Right lobe of liver (tissue), 6 donors: Measurements from ENCODE around the gene NPHP1. TPM values are rescaled to one million over a fixed set of nuclear protein-coding genes. Genes with fewer than 3 reads are reported as not detected.
A peak's percentile ranks its signal among the peaks of the same experiment; 100 is the strongest.
"Not testable (repeated sequence)": the region's sequence is repeated elsewhere in the genome, so short reads cannot be mapped to it uniquely, and the experiment has no call there.

Experiments
- ATAC-seq, 4 donors: fragments of 200-7000 bp; cut with Tn5 transposase; one replicate each; pipeline ENCODE4 v1.9.1; 2020; ENCODE audit warnings: mild to moderate bottlenecking in 4 of 4, moderate library complexity in 4 of 4
- DNase-seq, 3 donors: peaks; one replicate each; pipeline ENCODE4 v3.0.0-alpha.2; 2020
- H3K27ac ChIP-seq, 3 donors: fragments of 200-600 bp; one replicate each; pipeline ENCODE4 v1.8.0; 2022
- H3K27me3 ChIP-seq, 2 donors: fragments of 200-600 bp; one replicate each; pipeline ENCODE4 v1.8.0; 2022
- H3K36me3 ChIP-seq, 4 donors: fragments of 200-600 bp; sonication (generic) in 1 of 4; one replicate each; pipeline versions ENCODE4 v1.5.1 to v1.8.0; 2017 to 2022; ENCODE audit warnings: control low read depth in 1 of 4
- H3K4me1 ChIP-seq, 4 donors: fragments of 200-600 bp; sonication (generic) in 1 of 4; one replicate each; pipeline versions ENCODE4 v1.5.1 to v1.8.0; 2017 to 2022; ENCODE audit warnings: control low read depth in 1 of 4
- H3K4me3 ChIP-seq, 3 donors: fragments of 200-600 bp; one replicate each; pipeline ENCODE4 v1.8.0; 2022
- H3K9me3 ChIP-seq, 4 donors: fragments of 200-600 bp; sonication (generic) in 1 of 4; one replicate each; pipeline versions ENCODE4 v1.5.1 to v1.8.0; 2017 to 2022; ENCODE audit warnings: control low read depth in 1 of 4
- POLR2A ChIP-seq: fragments of 450-650 bp; IDR thresholded peaks from one replicate; pipeline ENCODE4 v1.6.1; 2017; ENCODE audit warnings: antibody characterized with exemption, mild to moderate bottlenecking
- WGBS: methylation state at CpG from one replicate; pipeline ENCODE4 v1.1.6; 2018; ENCODE audit warnings: low coverage, low lambda C conversion rate; ENCODE audit not compliant: insufficient coverage; ENCODE audit errors: missing lambda C conversion rate; 5-methylcytosine and 5-hydroxymethylcytosine counted together
- intact Hi-C, 2 donors: fragments of 100-400 bp; cut with DNase I; formaldehyde crosslinking; loops; one replicate each; pipeline versions ENCODE4 v1.11.2 to v1.14.1; 2022
- long read RNA-seq: library from polyadenylated mRNA; unstranded; transcript quantifications from one replicate; pipeline ENCODE4 v2.0.0, GENCODE V29; 2019
- total RNA-seq, 6 experiments: library from RNA; depleted of rRNA in 2 of 6; stranded (reverse); fragments of >200 nt in 2 of 6; fragmentation: NEBNext Ultra II Directional in 3 of 6; extraction: Animal tissue kit (Norgen Biotek cat#: 25700) in 3 of 6; gene quantifications; one replicate each; pipeline versions ENCODE4 v1.1.0 to v1.2.4, GENCODE V29; 2016 to 2023
- TF ChIP-seq, protein P1 (sequence below), 4 donors: fragments of 200-600 bp in 3 of 4; fragments of 450-650 bp in 1 of 4; IDR thresholded peaks; one replicate each; pipeline versions ENCODE4 v1.5.1 to v1.8.0; 2016 to 2022; ENCODE audit warnings: antibody characterized with exemption in 4 of 4, mild to moderate bottlenecking in 2 of 4
- donor health status: DM: no; HTN: yes; CAD: no.
- donor health status: DM: no; HTN: no; CAD: no.
- donor health status: DM: no; HTN: no; CAD: no.
- donor health status: DM: no; HTN: yes; CAD: no.
- donor health status: DM: no; HTN: yes; CAD: no.

The NPHP1 gene
- total RNA-seq = 1 to 10 TPM in 2 of 6 experiments, under 1 TPM in 4; 0.06 to 1.9 (median 0.65) TPM
- long read RNA-seq, partial matches to known transcripts = 1 of 2 reads
- long read RNA-seq, other reads (novel, unspliced or antisense) = 1 of 2 reads

DNA sequence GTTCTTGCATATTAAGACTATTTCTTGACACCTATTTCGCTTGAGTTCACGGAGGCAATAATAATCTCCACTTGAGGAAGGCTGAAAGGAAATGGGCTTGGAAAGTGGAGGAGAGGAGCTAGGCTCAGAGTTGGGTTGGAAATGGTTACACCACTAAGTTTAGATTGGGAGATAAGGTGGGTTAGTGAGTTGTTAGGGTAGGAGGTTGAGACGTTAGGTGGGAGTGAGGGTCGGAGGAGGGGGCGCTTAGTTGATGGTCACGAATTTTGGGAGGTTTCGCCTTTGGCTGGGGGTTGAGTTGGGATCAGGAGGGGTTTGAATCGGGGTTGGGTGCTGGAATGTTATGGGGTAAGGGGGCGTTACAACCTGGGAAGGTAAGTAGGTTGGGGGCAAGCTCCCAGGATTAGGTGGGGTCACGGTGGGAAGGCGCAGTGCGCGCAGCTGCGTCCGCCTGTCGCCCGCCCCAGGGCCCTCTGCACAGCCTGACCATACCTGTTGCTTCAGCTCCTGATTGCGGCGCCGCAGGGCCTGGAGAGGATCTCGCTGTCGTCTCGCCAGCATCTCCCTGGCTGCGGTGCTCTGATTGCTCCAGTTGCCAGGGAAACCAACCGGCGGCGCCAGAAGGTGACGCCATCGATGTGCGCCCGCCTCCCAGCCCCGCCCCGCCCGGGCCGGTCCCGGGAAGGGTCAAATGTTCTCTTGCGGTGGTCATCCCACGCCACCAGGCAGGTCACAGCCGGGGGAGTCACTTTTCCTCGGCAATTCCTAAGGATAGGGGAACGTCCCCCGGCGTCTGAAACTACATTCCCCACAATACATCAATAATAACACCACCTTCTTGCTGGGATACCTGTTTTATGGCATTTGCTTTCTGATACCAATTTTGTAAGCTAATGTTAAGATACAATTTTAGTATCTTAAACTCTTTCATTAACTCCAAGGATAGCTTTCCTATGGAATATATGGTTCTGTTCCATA is at the start of gene NPHP1:
Gene NPHP1 (minus strand): TSS at position 606 of the 978 bp plus-strand sequence. CDS start 45 bp downstream, at position 561.
- TF ChIP-seq, protein P1, sequence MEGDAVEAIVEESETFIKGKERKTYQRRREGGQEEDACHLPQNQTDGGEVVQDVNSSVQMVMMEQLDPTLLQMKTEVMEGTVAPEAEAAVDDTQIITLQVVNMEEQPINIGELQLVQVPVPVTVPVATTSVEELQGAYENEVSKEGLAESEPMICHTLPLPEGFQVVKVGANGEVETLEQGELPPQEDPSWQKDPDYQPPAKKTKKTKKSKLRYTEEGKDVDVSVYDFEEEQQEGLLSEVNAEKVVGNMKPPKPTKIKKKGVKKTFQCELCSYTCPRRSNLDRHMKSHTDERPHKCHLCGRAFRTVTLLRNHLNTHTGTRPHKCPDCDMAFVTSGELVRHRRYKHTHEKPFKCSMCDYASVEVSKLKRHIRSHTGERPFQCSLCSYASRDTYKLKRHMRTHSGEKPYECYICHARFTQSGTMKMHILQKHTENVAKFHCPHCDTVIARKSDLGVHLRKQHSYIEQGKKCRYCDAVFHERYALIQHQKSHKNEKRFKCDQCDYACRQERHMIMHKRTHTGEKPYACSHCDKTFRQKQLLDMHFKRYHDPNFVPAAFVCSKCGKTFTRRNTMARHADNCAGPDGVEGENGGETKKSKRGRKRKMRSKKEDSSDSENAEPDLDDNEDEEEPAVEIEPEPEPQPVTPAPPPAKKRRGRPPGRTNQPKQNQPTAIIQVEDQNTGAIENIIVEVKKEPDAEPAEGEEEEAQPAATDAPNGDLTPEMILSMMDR (IDR thresholded peaks at IDR 0.05) = no peak
- TF ChIP-seq POLR2A = peak; percentile 41
- H3K27me3 ChIP-seq = no peaks in the 10 kb centered on the region
- DNase-seq (peak; percentile 82 to 88 (median 88)), ATAC-seq (peak; percentile 95 to 99 (median 99))
- no peak within 1 kb of the TSS for H3K27ac ChIP-seq
- H3K4me1 ChIP-seq = no peaks in the 10 kb centered on the region
- H3K4me3 ChIP-seq = peak within 1 kb of the TSS; percentile 26 to 71 (median 60)
- intact Hi-C loops = no loop called here
- H3K9me3 ChIP-seq = no peaks in the 10 kb centered on the region
- WGBS = 3% methylated on average over 16 of the region's 43 CpGs
- peaks cover 0 to under 1% (median 0%) of the 10 kb centered on the region in 4 donors for H3K36me3 ChIP-seq

DNA sequence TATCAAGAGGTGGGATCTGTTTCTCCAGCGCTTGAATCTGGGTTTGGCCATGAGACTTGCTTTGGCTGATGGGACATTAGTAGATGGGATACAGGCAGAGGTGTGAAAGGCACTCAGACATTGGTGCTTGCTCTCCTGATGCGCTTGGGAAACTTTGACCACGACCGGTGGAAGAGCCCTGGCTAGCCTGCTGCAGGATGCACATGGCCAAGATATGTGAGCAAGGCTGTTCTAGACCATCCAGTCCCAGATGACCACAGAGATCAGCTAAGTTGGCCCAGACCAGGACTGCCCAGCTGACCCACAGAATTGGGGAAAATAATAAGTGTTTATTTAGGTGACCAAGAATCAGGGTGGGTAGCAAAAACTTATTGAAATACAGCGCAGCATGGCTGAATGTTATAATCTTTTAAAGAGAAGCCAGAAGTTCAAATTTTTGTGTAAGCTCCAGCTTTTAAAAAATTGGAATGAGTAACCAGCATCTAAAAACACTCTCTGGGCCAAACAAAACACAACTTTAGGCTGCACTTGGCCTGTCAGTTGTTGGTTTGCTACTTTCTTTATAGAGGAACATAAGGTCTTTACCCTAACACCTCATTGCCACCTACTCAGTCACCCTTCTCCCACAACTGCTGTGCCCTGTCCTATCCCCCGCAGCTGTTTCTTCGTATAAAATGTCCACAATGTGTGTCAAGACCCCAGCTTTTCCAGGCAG is 43.4 kb upstream of the NPHP1 start:
- intact Hi-C loops, H3K27ac ChIP-seq, H3K4me3 ChIP-seq, H3K9me3 ChIP-seq, H3K36me3 ChIP-seq, H3K4me1 ChIP-seq, DNase-seq, ATAC-seq, H3K27me3 ChIP-seq: not testable (repeated sequence)
- 67% methylated on average over 5 of the region's 7 CpGs for WGBS

DNA sequence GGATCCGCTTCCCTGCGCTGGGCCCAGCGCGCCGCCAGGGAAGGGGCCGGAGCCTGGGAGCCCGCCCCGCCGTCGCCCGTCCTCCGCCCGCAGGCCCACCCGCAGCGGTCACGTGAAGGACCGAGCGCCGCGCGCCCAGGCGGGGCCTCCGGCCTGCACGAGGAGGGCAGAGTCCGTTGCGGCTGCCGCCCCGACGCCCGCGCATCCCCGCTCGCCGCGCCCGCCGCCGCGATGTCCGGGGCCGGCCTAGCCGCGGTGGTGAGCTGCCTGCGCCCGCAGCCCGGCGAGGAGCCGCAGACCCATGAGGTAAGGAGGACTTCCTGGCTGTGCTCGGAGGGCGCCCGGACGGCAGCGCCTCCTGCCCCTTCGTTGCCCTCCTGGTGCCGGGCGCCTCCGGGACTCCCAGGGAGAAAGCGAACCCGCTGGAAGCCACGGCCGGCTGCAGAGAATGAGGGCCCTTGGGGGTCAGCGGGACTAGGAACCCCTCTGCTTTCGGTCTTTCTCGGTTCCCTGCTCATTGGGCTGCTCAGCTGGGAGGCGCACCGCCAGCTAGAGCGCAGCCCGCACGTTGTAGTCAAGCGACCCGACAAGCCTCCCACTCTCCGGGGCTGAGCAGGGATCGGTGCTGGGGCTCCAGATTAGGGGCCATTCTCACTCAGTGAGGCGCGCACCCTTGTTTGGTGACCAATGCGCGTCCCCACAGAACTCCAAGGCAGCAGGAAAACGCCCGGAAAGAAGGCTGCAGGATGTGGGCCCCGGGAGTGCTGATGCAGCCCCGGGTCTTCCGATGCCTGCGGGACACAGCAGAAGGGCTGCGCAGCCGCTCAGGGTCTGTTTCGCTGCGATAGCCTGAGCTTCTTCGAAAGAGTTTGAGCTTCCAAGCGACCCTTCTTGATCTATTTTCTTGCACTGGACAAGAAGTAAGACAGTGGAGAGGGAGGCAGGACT is 40.9 kb upstream of the NPHP1 start:
- intact Hi-C loops = not testable (repeated sequence)
- peak; percentile 68 to 78 (median 70) for ATAC-seq
- no CpG with 5 or more reads among the region's 89 CpGs for WGBS

DNA sequence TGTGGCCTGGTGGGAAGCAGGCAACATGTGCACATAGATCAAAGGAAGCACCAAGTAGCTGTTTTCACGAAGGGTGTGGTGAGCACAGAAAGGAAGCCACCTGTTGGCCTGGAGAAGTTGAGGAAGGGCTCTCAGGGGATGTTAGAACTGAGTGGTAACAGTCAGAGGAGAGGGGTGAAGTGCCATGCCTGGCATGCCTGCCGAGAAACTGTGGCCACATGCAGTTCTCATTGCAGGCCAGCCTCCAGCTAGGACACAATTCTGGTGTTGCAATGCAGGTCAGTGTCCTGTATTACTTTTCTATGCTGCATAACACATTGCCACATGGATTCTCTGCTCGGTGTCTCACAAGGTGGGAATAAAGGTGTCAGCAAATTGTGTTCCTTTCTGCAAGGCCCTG is 38.5 kb upstream of the NPHP1 start:
- H3K4me1 ChIP-seq, H3K4me3 ChIP-seq, DNase-seq, intact Hi-C loops, H3K36me3 ChIP-seq, H3K9me3 ChIP-seq, H3K27me3 ChIP-seq, H3K27ac ChIP-seq: not testable (repeated sequence)
- ATAC-seq = peak; percentile 74 to 82 (median 80)
- WGBS = 0% methylated on average over 1 of the region's 3 CpGs

More for the DNA sequence above, 40.9 kb upstream of the NPHP1 start:
- not testable (repeated sequence) for DNase-seq, H3K4me1 ChIP-seq, H3K27ac ChIP-seq, H3K4me3 ChIP-seq, H3K36me3 ChIP-seq, H3K9me3 ChIP-seq, H3K27me3 ChIP-seq

DNA sequence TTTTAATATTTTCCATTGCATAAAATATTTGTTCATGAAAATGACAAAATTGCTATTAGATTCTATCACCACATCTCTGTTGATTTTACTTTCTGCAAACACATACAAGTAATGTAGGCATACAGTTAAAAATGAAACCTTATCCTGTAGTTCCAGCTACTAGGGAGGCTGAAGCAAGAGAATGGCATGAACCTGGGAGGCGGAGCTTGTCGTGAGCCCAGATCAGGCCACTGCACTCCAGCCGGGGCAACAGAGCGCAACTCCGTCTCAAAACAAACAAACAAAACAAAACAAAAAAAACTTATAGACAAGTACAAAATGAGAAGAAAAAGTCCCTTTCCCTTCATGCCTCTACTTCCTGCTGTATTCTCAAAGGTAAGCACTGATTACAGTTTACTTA is 29.7 kb upstream of the NPHP1 start:
- H3K4me1 ChIP-seq, intact Hi-C loops, H3K36me3 ChIP-seq, H3K4me3 ChIP-seq, H3K27me3 ChIP-seq, H3K9me3 ChIP-seq, DNase-seq, H3K27ac ChIP-seq: not testable (repeated sequence)
- ATAC-seq = peak; percentile 42 to 70 (median 47)
- WGBS = 27% methylated on average over 5 of the region's 5 CpGs

DNA sequence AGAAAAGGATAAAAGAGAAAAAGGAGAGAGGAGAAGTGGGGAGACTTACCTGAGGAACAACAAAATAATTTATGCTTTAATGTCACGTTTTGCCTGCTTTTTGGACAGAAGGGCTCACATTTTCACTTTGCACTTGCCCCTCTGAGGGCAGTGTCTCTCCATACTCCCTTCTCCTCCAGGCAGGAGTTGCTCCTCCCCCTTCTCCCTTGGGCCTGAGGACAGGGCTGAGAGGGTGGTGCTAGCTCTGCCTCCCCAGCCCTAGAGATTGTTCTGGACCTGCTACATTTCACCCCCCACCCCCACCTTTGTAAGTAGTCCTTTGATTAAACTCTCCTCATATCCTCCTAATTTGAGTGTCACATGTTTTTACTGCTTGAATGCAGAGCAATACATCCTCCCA is 25.1 kb upstream of the NPHP1 start:
- H3K27me3 ChIP-seq, H3K4me1 ChIP-seq, H3K27ac ChIP-seq, ATAC-seq, H3K9me3 ChIP-seq, intact Hi-C loops, DNase-seq, H3K4me3 ChIP-seq, H3K36me3 ChIP-seq: not testable (repeated sequence)
- no CpG with 5 or more reads among the region's 1 CpG for WGBS

DNA sequence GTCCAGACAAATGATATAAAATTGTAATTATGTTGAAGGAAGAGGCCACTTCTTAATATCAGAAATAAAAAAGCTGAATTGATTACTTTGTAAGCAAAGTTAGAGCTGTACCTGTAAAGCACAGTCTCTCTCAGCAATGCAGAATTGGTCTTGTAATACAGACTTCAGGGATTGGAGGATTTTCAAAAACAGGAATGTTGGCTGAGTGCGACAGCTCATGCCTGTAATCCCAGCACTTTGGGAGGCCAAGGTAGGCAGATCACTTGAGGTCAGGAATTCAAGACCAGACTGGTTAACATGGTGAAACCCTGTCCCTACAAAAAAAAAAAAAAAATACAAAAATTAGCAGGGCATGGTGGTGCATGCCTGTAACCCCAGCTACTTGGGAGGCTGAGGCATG is 17.8 kb upstream of the NPHP1 start:
- intact Hi-C loops, DNase-seq, H3K4me3 ChIP-seq, H3K9me3 ChIP-seq, H3K4me1 ChIP-seq, H3K27ac ChIP-seq, ATAC-seq, H3K36me3 ChIP-seq, H3K27me3 ChIP-seq: not testable (repeated sequence)
- WGBS = 90% methylated on average over 1 of the region's 1 CpG
